Activated gamma-delta T cell treated with anti-CD3 and anti-CD28 coated beads, Interleukin-2, amount 50 U/mL, for 16 hours (primary cell): Measurements from ENCODE around the gene AIFM1.

Experiments
- DNase-seq: peaks from one replicate; pipeline ENCODE4 v3.0.0-alpha.2; 2020; ENCODE audit warnings: low read depth

Gene AIFM1

GRCh38 chrX:130165703-130166502 lies at the start of gene AIFM1:
TSS of gene AIFM1 (minus strand) at chrX:130165841. CDS start at chrX:130165656, 185 bp downstream.
- DNase-seq = peak; percentile 75

GRCh38 chrX:130213376-130213775 lies 47.7 kb upstream of the AIFM1 start:
- DNase-seq = no peak

GRCh38 chrX:130212371-130212770 lies 46.7 kb upstream of the AIFM1 start:
- no peak for DNase-seq

GRCh38 chrX:130211415-130212186 lies 46.0 kb upstream of the AIFM1 start:
- no peak for DNase-seq

- no peak for DNase-seq
Observed at GRCh38 chrX:130204647-130205046, 39.0 kb upstream of the AIFM1 start.

GRCh38 chrX:130197464-130197863 lies 31.8 kb upstream of the AIFM1 start:
- no peak for DNase-seq

GRCh38 chrX:130196466-130196865 lies 30.8 kb upstream of the AIFM1 start:
- no peak for DNase-seq

- no peak for DNase-seq
Observed at GRCh38 chrX:130190801-130191200, 25.2 kb upstream of the AIFM1 start.

GRCh38 chrX:130186651-130187050 lies 21.0 kb upstream of the AIFM1 start:
- no peak for DNase-seq

- DNase-seq = no peak
Observed at GRCh38 chrX:130184857-130185256, 19.2 kb upstream of the AIFM1 start.

- no peak for DNase-seq
Observed at GRCh38 chrX:130184168-130184567, 18.5 kb upstream of the AIFM1 start.

GRCh38 chrX:130179579-130180215 lies 14.1 kb upstream of the AIFM1 start:
- no peak for DNase-seq

- no peak for DNase-seq
Observed at GRCh38 chrX:130179170-130179569, 13.5 kb upstream of the AIFM1 start.

- no peak for DNase-seq
Observed at GRCh38 chrX:130176942-130177341, 11.3 kb upstream of the AIFM1 start.

- DNase-seq = no peak
Observed at GRCh38 chrX:130176354-130176776, 10.7 kb upstream of the AIFM1 start.

- DNase-seq = no peak
Observed at GRCh38 chrX:130174937-130175336, 9.3 kb upstream of the AIFM1 start.

- DNase-seq = no peak
Observed at GRCh38 chrX:130174045-130174704, 8.5 kb upstream of the AIFM1 start.

- no peak for DNase-seq
Observed at GRCh38 chrX:130173190-130173895, 7.7 kb upstream of the AIFM1 start.

GRCh38 chrX:130172127-130172845 lies 6.6 kb upstream of the AIFM1 start:
- no peak for DNase-seq

GRCh38 chrX:130171446-130172126 lies 5.9 kb upstream of the AIFM1 start, which contains the start of gene RAB33A:
TSS of gene RAB33A (plus strand) at chrX:130171962. CDS start at chrX:130172063, 101 bp downstream.
- no peak for DNase-seq
